SH-SY5Y (cell line): ENCODE results near the gene CRTAC1.

Experiments used
- GATA2 ChIP-seq: IDR thresholded peaks from 2 replicates; pipeline ENCODE4 v1.6.1; 2011; ENCODE audit warnings: mild to moderate bottlenecking, low read depth, low read length
- GATA3 ChIP-seq: IDR thresholded peaks from 2 replicates; pipeline ENCODE4 v1.6.1; 2011; ENCODE audit warnings: low read depth, mild to moderate bottlenecking, low read length, moderate library complexity

Gene CRTAC1

DNA sequence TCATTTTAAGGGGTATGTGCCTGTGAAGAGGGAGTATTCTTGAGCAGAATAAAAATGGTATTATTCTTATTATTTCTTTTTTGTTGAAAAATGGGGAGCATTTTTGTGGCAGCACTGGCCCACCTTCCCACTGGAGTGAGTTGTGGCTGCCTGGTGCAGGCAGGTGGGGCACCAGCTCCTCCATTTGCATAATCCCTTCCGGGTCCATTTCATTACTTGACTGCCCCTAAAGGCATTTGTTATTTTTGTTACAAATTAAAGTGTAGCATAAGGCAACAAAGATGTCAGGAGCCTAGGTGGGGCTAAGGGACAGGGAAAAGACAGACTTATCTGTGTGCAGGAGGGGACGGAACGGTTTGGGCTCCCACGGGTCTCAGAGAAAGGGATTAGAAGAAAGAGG lies 154.0 kb downstream of the CRTAC1 start:
- TF ChIP-seq GATA3: no peak
- TF ChIP-seq GATA2: no peak

DNA sequence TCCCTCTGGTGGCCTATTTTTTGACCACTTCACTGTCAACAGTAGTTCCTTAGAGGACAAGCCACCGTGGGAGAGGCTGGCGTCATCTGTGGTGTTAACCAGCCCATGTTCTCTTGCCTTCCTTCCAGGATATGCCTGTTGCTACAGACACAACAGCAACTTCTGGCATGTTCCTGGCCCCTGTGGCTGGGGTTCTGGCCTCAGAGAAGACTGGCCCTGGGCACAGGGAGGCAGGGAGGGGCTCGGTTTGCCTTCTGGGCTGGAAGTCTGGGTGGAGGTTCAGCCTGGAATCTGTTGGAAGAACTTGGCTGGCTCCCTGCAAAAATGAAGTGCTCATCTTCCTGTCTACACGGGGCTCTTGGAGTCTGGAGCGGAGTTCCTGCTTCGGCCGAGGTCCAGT lies 155.0 kb downstream of the CRTAC1 start:
- no peak for TF ChIP-seq GATA2
- TF ChIP-seq GATA3: no peak

- TF ChIP-seq GATA3: no peak
- no peak for TF ChIP-seq GATA2
Observed at GRCh38 chr10:97874332-97874731, 156.1 kb downstream of the CRTAC1 start.

DNA sequence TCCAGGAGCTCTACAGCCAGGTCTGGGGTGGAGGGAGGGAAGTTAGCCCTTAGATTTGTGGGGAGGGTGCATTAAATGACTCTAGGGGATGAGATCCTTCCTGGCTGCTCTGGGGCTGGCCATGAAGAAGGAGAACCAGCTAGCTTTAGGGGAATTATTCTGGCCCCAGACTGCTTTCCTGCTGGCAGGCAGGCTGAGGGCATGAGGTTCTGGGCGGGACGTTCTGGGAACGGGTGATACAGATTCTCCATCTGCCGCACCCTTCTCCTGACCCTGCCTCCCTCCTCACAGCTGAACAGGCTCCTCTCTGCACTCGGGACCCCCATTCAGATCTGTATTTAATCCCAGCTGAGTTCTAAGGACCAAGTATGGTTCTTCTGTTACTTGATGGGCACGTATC lies 156.9 kb downstream of the CRTAC1 start:
- no peak for TF ChIP-seq GATA2
- no peak for TF ChIP-seq GATA3

DNA sequence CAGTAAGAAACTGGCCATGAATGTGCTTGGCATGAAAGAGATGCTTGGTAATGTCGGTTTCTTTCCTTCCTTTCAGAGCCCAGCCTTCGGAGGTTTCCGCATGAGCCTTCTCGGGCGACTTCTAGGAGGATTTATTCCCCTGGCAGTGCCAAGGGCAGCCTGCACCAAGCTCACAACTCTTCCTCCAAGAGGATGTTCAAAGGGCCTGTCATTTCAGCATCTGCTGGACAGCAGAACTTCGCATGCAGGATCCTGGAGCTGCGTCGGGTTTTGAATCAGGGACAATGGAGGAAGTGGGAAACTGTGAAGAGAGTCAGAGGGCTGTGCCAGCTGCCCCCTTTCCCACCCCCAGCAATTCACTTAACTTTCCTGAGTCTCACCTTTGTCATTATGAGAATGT lies 159.4 kb downstream of the CRTAC1 start:
- no peak for TF ChIP-seq GATA3
- TF ChIP-seq GATA2: no peak

GRCh38 chr10:97869091-97870042 lies 161.1 kb downstream of the CRTAC1 start:
- TF ChIP-seq GATA3: no peak
- peak; percentile 24; the same call in 1 of the 2 replicates for TF ChIP-seq GATA2

GRCh38 chr10:97868134-97868685 lies 162.2 kb downstream of the CRTAC1 start:
- TF ChIP-seq GATA3 (no peak), GATA2 (no peak)

- TF ChIP-seq GATA2: no peak
- TF ChIP-seq GATA3: no peak
Observed at GRCh38 chr10:97867220-97867800, 163.1 kb downstream of the CRTAC1 start.

DNA sequence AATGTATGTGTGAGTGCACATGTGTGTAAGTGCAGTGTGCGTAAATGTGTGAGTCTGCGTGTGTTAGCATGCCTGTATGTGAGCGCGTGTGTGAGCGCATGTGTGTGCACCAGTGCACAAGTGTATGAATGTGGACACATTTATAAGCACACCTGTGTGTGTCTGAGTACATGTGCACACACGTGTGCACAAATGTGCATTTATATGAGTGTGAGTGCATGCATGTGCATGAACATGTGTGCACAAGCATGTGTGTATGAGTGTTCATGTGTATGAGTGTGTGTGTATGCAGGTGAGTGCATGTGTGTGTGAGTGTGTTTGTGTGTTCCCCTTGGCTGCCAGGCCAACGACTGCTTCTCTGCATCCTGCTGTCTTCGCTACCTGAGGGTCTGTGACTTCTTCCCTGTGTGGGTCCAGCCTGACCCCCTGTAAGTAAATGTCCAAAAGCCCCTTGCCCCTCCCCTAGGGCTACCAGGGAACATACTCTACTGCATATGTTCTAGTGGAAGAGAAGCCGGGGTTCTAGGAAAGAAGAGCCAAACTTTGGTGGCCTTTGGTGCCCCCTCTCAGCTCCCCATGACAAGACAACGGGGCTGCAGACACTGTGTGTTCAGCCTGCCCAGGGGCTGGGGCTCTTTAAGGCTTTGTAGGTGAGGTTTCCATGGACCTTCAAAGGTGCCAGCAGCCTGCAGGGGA lies 163.7 kb downstream of the CRTAC1 start:
- TF ChIP-seq GATA3: no peak
- no peak for TF ChIP-seq GATA2

DNA sequence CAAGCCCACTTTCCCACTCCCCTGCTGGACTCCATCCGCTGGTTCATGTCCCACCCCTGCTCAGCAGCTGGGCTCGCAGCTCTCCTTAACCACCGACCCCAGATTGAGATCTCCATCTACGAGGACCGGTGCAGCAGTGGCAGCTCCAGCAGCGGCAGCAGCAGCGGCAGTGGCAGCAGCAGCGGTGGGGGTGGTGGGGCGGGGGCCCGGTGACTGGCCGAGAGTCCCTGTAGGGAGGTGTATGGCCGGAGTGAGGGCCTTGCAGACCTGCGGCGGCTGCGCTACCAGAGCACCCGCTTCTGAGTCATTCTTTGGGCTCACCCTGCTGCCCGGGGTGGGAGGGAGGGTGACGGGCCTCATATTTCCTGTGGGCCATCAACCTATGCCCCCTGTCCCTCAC lies 164.9 kb downstream of the CRTAC1 start:
- TF ChIP-seq GATA3 (no peak), GATA2 (peak; percentile 79)

DNA sequence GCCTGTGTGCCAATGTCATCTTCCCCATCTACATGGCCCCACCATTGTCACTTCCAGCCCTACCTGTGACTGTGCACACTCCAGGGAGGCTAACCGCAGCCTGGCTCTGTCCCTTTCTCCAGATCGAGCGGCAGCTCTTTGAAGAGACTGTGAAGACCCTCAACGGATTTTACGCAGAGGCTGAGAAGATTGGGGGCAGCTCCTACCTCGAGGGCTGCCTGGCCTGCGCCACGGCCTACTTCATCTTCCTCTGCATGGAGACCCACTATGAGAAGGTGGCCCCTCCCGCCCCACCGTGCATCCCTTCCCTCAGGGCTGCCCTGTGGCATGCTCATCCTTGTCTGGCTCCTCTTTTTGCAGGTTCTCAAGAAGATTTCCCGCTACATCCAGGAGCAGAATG lies 166.6 kb downstream of the CRTAC1 start:
- TF ChIP-seq GATA3 (no peak), GATA2 (no peak)

DNA sequence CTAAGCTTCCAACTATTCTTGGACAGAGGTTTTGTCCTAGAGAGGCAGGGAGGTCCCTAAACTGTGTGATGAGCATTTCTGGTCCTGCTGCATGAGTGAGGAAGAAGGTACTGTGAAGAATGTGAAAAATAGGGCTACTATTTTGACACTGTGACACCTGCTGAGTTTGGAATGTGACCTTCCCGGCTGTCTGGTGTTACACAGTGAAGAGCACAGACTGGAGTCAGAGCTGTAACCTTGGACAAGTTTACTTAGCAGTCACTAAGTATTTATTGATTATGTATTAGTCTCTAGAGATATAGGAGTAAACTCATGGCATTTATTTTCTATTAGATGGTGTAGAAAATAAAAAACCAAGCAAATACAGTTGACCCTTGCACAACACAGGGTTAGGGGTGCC lies 168.5 kb downstream of the CRTAC1 start:
- TF ChIP-seq GATA2 (no peak), GATA3 (no peak)

GRCh38 chr10:97861097-97861750 lies 169.2 kb downstream of the CRTAC1 start:
- TF ChIP-seq GATA2: no peak
- TF ChIP-seq GATA3: no peak

DNA sequence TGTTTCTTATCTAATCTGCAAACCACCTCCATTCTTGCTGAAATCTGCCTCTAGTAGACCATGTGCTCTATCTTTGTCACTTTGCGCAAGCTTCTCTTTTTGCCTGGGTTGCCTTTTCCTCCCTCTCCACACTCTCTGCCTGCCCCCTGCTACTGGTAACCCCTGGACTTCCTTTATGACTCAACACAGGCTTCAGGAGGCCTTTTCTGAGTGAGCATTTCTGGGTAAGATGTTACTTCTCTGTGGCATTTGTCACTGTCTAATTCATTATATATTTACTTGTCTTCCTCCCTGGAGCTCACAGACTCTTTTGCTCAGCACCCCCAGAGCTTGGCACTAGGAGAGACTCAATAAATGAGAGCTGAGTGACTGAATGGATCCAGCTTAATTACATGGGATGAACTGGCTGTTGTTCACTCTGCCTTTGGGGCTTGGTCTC lies 172.4 kb downstream of the CRTAC1 start:
- TF ChIP-seq GATA2: no peak
- no peak for TF ChIP-seq GATA3
